Stimulated activated CD8-positive, alpha-beta memory T cell treated with anti-CD3 and anti-CD28 coated beads, Interleukin-2, amount 100 ng/mL, for 1 hour (primary cell): ENCODE measurements around the gene CHAC2.
"Not testable (repeated sequence)": the region's sequence is repeated elsewhere in the genome, so short reads cannot be mapped to it uniquely, and the experiment has no call there.

Experiments
- DNase-seq, 2 donors: peaks; one replicate each; pipeline ENCODE4 v3.0.0-alpha.2; 2020; ENCODE audit warnings: low read depth in 2 of 2

The CHAC2 gene

DNA sequence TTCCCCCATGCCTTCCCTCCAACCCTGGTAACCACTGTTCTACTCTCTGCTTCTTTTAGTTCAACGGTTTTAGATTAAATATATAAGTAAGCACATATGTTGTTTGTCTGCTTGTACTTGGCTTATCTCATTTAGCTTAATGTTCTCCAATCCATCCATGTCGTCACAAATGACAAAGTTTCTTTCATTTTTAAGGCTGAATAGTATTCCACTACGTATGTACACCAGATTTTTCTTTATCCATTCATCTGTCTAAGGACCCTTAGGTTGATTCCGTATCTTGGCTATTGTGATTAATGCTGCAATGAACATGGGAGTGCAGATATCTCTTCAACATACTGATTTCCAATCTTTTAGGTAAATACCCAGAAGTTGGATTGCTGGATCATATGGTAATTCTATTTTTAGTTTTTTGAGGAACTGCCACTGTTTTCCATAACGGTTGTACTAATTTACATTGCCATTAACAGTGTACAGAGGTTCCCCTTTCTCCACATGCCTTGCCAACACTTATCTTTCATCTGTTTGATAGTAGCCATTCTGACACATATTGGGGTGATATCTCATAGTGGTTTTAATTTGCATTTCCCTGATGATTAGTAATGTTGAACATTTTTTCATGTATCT is 11.0 kb downstream of the CHAC2 start:
- DNase-seq = no peak

GRCh38 chr2:53780056-53780455 is 12.5 kb downstream of the CHAC2 start:
- DNase-seq = no peak

GRCh38 chr2:53782676-53783075 is 15.1 kb downstream of the CHAC2 start:
- no peak for DNase-seq

DNA sequence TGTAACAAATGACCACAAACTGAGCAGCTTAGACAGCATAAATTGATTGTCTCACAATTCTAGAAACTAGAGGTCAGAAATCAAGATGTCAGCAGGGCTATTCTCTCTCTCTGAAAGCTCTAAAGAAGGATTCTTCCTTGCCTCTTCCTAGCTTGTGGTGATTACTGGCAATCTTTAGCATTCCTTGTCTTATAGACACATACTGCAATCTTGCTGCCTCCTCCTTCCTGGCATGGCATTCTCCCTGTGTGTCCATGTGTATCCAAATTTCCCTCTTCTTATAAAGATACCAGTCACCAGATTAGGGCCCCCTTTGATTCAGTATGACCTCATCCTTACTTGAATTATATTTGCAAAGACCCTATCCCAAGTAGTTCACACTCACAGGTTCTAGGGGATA is 16.8 kb downstream of the CHAC2 start:
- DNase-seq = no peak

DNA sequence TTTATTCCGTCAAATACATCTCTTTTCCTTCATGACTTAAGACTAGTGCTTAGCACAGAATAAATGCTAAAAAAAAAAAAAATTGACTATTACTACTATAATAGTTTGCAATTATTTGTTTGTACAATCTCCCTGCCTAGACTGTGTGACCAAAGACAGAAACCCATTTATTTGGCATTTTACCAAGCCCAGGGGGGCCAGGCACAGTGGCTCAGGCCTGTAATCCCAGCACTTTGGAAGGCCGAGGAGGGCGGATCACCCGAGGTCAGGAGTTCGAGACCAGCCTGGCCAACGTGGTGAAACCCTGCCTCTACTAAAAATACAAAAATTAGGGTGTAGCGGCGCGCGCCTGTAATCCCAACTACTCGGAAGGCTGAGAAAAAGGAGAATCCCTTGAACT is 17.8 kb downstream of the CHAC2 start:
- no peak for DNase-seq

- DNase-seq = peak in 1 of 2 donors; percentile 1
Observed at GRCh38 chr2:53786352-53786704, 18.7 kb downstream of the CHAC2 start.

- DNase-seq = peak; percentile 78
Observed at GRCh38 chr2:53786705-53787613, 19.4 kb downstream of the CHAC2 start, which contains the start of the genes ASB3 and ERLEC1. Gene ASB3 (minus strand): TSS chr2:53786953. CDS start chr2:53765572, 21,381 bp downstream. Gene ERLEC1 (plus strand): TSS chr2:53787044. CDS start chr2:53787211, 167 bp downstream.

DNA sequence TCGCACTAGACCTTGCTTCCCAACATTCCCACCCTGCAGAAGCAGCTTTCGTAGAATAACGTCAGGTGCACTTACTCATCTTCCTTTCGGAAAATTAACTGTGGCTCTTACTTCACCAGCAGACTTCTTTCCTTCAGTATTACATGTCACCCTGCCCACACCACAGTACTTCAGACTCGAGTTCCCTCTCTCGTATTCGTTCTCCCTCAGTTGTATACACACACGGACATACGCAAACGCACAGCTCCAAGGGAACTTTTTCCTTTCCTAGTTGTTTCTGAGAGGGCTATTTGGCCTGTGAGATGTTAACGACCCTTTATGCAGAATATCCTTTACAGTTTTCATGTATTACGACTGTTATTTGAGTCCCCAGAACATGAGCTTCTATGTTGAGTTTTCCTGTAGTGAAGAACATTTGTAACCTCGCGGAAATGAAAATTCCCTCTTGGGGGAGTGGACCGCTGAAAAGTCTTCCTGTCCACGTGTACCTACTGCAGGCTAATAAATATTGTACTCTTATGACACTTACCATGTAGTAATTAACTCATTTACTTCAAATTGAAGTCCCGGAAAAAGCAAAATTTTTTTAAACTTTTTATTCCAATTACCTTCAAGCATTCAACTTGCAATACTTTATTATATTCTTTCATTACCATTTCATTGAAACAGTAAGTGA is 20.1 kb downstream of the CHAC2 start:
- DNase-seq = no peak

DNA sequence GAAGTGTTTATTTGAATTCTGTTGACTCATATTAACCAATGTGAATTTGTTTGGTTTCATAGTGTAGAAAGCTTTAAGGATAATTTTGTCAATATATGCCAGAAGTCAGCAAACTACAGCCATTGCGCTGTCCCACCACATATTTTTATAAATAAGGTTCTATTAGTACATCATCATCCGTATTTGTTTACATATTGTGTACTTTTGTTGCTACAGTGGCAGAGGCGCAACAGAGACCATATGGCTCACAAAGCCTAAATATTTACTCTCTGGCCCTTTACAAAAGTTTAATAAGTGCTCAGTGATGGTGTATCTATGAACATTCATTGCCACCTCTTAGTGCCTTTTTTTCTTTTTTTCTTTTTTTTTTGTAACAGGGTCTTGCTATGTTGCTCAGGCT is 25.7 kb downstream of the CHAC2 start:
- no peak for DNase-seq

- DNase-seq = no peak
Observed at GRCh38 chr2:53793821-53794220, 26.2 kb downstream of the CHAC2 start.

DNA sequence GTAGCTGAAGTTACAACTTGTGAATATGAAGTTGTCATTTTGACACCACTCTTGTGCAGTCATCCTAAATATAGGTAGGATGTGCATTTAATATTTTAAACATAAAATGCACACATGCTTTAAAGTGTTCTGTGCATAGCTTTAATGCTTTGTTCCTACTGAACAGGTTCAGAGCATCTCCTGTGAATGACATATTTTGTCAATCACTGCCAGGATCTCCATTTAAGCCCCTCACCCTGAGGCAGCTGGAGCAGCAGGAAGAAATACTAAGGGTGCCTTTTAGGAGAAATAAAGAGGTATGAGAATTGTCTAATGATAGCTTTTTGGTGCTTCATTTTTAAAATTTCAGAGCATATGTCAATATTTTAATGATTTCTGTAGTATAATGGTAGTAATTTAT is 33.9 kb downstream of the CHAC2 start:
- DNase-seq = no peak

DNA sequence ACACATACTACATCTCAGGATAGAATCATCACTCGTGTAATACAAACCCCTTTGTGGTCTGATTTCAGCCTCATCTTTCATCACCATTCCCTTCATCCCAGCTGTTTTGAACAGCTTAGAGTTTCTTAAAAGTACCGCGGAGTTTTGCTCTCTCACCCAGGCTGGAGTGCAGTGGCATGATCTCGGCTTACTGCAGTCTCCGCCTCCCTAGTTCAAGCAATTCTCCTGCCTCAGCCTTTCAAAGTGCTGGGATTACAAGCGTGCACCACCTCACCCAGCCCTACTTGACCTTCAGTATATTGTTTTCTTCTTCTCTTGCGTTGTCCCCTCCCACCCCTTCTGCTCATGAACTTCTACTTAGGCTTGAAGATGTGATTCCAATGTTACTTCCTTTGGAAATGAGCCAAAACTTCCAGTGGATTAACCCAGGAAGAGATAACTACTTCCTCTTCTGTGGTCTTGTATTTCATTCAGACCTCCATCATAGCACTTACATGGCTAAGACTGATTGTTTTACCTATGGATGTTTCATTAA is 35.1 kb downstream of the CHAC2 start:
- DNase-seq = no peak

GRCh38 chr2:53811601-53812000 is 44.0 kb downstream of the CHAC2 start:
- DNase-seq = no peak

GRCh38 chr2:53813151-53813550 is 45.5 kb downstream of the CHAC2 start:
- no peak for DNase-seq

GRCh38 chr2:53818854-53819435 is 51.3 kb downstream of the CHAC2 start:
- DNase-seq = no peak

GRCh38 chr2:53819634-53820033 is 52.0 kb downstream of the CHAC2 start:
- no peak for DNase-seq

- no peak for DNase-seq
Observed at GRCh38 chr2:53820048-53820447, 52.4 kb downstream of the CHAC2 start.

- DNase-seq = no peak
Observed at GRCh38 chr2:53820711-53821110, 53.1 kb downstream of the CHAC2 start.

DNA sequence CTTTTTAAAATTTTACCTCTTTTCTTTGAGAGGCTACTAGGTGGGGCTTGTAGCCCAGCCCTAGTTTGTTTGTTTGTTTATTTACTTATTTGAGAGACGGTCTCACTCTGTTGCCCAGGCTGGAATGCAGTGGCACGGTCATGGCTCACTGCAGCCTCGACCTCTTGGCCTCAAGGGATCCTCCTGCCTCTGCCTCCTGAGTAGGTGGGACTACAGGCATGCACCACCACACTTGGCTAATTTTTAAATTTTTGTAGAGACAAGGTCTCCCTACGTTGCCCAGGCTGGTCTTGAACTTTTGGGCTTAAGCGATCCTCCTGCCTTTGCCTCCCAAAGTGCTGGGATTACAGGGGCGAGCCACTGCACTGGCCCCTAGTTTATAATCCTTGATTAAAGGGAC is 54.2 kb downstream of the CHAC2 start:
- no peak for DNase-seq

DNA sequence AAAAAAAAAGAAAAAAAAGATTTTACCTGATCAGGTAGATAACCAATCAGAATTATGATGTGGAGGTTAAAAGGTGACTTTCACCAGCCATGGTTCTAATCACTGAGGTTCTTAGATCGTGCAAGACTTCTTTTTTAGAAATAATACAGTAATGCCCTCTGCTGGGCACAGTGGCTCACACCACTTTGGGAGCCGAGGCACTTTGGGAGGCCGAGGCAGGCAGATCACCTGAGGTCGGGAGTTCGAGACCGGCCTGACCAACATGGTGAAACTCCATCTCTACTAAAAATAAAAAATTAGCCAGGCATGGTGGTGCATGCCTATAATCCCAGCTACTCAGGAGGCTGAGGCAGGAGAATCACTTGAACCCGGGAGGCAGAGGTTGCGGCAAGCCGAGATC is 56.0 kb downstream of the CHAC2 start:
- DNase-seq = not testable (repeated sequence)
